DND-41 (cell line): Measurements from ENCODE around the gene KRT13.

Experiments
- ATAC-seq: fragments of 200-7000 bp; cut with Tn5 transposase; 3 replicates; pipeline ENCODE4 v1.9.1; 2021; ENCODE audit warnings: low read depth; ENCODE audit not compliant: insufficient read depth
- DNase-seq: peaks from one replicate; pipeline ENCODE4 v3.0.0-alpha.2; 2020
- H2AFZ ChIP-seq: 2 replicates; pipeline ENCODE4 v1.6.0; 2012; ENCODE audit warnings: low read depth, low read length
- H3K27ac ChIP-seq: 2 replicates; pipeline ENCODE4 v1.5.1; 2012; ENCODE audit warnings: low read length, inconsistent platforms
- H3K27me3 ChIP-seq: fragments of 200-600 bp; sonication (generic); 2 replicates; pipeline ENCODE4 v1.6.0; 2012; ENCODE audit warnings: low read length, mild to moderate bottlenecking, inconsistent platforms; ENCODE audit not compliant: insufficient read depth, poor library complexity
- H3K36me3 ChIP-seq: 2 replicates; pipeline ENCODE4 v1.5.1; 2012; ENCODE audit warnings: low read length, inconsistent platforms; ENCODE audit not compliant: insufficient read depth
- H3K4me1 ChIP-seq: 2 replicates; pipeline ENCODE4 v1.5.1; 2012; ENCODE audit warnings: mild to moderate bottlenecking, low read length; ENCODE audit not compliant: insufficient read depth
- H3K4me2 ChIP-seq: 2 replicates; pipeline ENCODE4 v1.6.0; 2012; ENCODE audit warnings: mild to moderate bottlenecking, moderate library complexity, low read length, inconsistent platforms; ENCODE audit not compliant: insufficient read depth
- H3K4me3 ChIP-seq, 2 experiments: fragments of 200-600 bp in 1 of 2; shearing (Covaris generic) in 1 of 2; 2 replicates each; pipeline ENCODE4 v1.5.1; 2012 to 2016; ENCODE audit warnings: inconsistent platforms in 2 of 2, low read length in 2 of 2, mild to moderate bottlenecking in 2 of 2, low read depth in 1 of 2, moderate library complexity in 1 of 2
- H3K79me2 ChIP-seq: 2 replicates; pipeline ENCODE4 v1.6.0; 2012; ENCODE audit warnings: low read length, inconsistent platforms; ENCODE audit not compliant: insufficient read depth
- H3K9ac ChIP-seq: 2 replicates; pipeline ENCODE4 v1.6.0; 2012; ENCODE audit warnings: low read depth, mild to moderate bottlenecking, inconsistent platforms, low read length, moderate library complexity
- H3K9me3 ChIP-seq: 2 replicates; pipeline ENCODE4 v1.5.1; 2012; ENCODE audit warnings: low read length, moderate library complexity, mild to moderate bottlenecking, inconsistent platforms; ENCODE audit not compliant: insufficient read depth, severe bottlenecking
- H4K20me1 ChIP-seq: 2 replicates; pipeline ENCODE4 v1.6.0; 2012; ENCODE audit warnings: low read length; ENCODE audit not compliant: insufficient read depth
- EZH2 ChIP-seq: IDR thresholded peaks from 3 replicates; pipeline ENCODE4 v1.6.1; 2012; ENCODE audit warnings: borderline replicate concordance, low read depth, mild to moderate bottlenecking, moderate library complexity, low read length, inconsistent platforms; ENCODE audit not compliant: severe bottlenecking
- TF ChIP-seq, protein P1 (sequence below): IDR thresholded peaks from 2 replicates; pipeline ENCODE4 v1.5.1; 2012; ENCODE audit warnings: borderline replicate concordance, low read length, moderate library complexity, mild to moderate bottlenecking; ENCODE audit not compliant: poor library complexity, severe bottlenecking; ENCODE audit errors: extremely low read depth

The KRT13 gene

DNA sequence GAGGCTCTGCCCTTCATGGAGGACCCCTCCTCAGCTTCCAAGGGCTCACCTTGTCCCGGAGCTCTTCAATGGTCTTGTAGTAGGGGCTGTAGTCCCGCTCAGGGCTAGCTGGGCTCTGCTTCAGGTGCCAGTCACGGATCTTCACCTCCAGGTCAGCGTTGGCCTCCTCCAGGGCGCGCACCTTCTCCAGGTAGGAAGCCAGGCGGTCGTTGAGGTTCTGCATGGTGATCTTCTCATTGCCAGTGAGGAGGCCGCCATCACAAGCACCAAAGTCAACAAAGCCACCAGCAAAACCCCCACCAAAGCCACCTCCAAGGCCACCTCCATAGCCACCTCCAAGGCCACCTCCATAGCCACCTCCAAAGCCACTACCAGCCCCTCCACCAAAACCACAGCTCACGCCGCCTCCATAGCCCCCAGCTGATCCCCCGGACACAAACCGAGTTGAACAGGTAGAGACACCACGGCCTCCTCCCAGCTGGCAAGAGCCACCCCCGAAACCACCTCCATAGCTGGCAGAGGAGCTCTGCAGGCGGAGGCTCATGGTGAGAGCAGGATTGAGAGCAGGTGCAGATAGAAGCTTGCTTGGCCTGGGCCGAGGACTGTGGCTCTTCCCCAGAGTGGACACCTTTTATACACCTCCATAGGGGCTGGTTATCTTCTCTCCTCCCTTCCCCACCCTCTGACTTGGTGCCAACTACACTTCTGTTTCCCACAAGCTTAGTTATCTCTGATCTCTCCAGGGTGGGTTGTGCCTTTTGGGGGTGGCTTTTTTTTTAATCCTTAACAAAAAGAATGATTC lies at the start of gene KRT13:
KRT13 (minus strand) TSS at position 606 of the 802 bp plus-strand sequence; CDS start at position 544, 62 bp downstream.
- no peaks in the 10 kb centered on the region for H4K20me1 ChIP-seq
- peaks cover 24% of the 10 kb centered on the region for H3K27me3 ChIP-seq
- no peak within 1 kb of the TSS for H3K4me3 ChIP-seq
- no peak within 1 kb of the TSS for H3K9ac ChIP-seq
- H3K36me3 ChIP-seq, result no peaks in the 10 kb centered on the region
- no peak within 1 kb of the TSS for H3K27ac ChIP-seq
- H3K9me3 ChIP-seq, result no peaks in the 10 kb centered on the region
- no peak within 1 kb of the TSS for H2AFZ ChIP-seq
- H3K4me2 ChIP-seq, result no peak within 1 kb of the TSS
- no peaks in the 10 kb centered on the region for H3K79me2 ChIP-seq
- no peaks in the 10 kb centered on the region for H3K4me1 ChIP-seq
- ATAC-seq (no peak), DNase-seq (no peak)
- TF ChIP-seq EZH2, result no peak

DNA sequence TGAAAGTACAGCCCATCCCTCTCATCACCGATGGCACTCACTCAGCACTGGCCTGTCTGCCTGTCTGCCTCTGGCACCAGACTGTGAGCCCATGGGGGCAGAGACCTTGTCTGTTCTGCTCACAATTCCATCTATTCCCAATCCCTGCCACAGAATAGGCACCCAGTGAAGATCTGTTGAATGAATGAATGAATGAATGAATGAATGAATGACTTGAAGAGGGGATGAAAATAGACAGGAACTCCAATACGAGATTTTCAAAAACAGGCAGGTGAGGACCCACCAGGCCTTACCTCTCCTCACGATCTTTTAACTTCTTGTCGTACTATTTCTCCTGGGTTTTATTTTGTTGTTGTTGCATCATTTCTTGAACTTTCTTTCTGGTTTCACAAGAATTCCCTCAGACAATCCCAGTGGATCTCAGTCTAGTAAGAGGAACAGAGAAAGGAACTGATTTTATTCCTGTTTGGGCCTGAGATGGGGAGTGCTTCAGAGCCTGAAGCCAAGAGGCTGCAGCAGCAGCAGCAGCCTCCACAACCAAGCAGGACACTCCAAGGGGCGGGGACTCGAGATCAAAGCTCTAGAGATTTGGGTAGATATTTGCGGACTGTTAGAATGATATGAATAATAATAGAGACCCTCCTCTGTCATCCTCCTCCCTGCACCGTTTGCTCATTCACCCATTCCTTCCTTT lies 48.7 kb upstream of the KRT13 start:
- Histone ChIP-seq H3K79me2 (no peaks in the 10 kb centered on the region), H3K4me3 (no peak overlapping the region), H4K20me1 (no peaks in the 10 kb centered on the region; the same call in 1 of the 2 replicates), H3K9me3 (no peaks in the 10 kb centered on the region), H3K4me1 (peaks cover under 1% of the 10 kb centered on the region; the same call in 1 of the 2 replicates), H3K9ac (no peak overlapping the region), H3K4me2 (no peak overlapping the region), H3K27me3 (peaks cover 11% of the 10 kb centered on the region), H3K27ac (no peak overlapping the region), H2AFZ (no peak overlapping the region), H3K36me3 (no peaks in the 10 kb centered on the region)
- no peak for DNase-seq
- no peak for ATAC-seq
- TF ChIP-seq, protein P1, sequence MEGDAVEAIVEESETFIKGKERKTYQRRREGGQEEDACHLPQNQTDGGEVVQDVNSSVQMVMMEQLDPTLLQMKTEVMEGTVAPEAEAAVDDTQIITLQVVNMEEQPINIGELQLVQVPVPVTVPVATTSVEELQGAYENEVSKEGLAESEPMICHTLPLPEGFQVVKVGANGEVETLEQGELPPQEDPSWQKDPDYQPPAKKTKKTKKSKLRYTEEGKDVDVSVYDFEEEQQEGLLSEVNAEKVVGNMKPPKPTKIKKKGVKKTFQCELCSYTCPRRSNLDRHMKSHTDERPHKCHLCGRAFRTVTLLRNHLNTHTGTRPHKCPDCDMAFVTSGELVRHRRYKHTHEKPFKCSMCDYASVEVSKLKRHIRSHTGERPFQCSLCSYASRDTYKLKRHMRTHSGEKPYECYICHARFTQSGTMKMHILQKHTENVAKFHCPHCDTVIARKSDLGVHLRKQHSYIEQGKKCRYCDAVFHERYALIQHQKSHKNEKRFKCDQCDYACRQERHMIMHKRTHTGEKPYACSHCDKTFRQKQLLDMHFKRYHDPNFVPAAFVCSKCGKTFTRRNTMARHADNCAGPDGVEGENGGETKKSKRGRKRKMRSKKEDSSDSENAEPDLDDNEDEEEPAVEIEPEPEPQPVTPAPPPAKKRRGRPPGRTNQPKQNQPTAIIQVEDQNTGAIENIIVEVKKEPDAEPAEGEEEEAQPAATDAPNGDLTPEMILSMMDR, result no peak
- TF ChIP-seq EZH2, result no peak

DNA sequence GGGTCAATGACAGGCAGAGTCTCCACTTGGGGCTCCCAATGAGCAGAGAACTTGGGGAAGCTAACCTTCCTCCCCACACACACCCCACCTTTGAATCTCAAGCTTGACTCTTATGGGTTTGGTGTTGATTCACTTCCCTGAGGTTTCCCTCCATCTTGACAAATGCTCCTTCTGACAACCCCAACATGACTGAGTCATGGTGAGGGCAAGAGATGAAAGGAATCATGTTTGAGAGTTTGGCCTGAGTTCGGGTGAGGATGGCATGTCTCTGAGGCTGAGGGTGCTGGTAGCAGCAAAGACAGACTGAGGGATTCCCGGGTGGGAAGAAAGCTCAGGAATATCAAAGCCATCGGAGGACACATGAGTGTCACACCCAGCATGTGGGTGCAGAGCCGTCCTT lies 47.8 kb upstream of the KRT13 start:
- Histone ChIP-seq H3K27ac (no peak overlapping the region), H3K9me3 (no peaks in the 10 kb centered on the region), H3K36me3 (no peaks in the 10 kb centered on the region), H4K20me1 (no peaks in the 10 kb centered on the region; the same call in 1 of the 2 replicates), H3K4me3 (no peak overlapping the region), H3K27me3 (peaks cover 11% of the 10 kb centered on the region), H3K9ac (no peak overlapping the region), H3K79me2 (no peaks in the 10 kb centered on the region), H2AFZ (no peak overlapping the region), H3K4me1 (peaks cover 3% of the 10 kb centered on the region; the same call in 1 of the 2 replicates), H3K4me2 (no peak overlapping the region)
- TF ChIP-seq, protein P1, result no peak
- TF ChIP-seq EZH2, result no peak
- no peak for DNase-seq
- ATAC-seq, result no peak

DNA sequence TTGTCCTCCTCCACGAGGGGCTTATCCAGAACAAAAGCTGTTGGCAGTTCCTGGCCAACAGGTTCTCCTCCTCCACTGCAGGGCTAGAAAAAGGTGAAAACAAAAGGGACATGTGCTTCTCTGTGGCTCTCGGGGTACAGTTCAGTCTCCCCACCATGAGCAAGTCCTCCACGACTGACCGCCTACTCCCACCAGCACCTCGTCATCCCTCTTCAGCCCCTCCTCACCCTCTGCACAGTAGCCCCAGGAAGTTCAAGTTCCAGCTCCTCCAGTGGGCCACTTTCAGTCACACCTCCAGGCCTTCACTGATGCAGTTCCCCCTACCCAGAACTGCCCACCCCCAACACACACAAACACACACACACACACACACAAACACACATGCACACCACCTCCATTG lies 47.0 kb upstream of the KRT13 start:
- TF ChIP-seq, protein P1, result no peak
- TF ChIP-seq EZH2, result no peak
- Histone ChIP-seq H3K79me2 (no peaks in the 10 kb centered on the region), H4K20me1 (no peaks in the 10 kb centered on the region; the same call in 1 of the 2 replicates), H3K4me3 (no peak overlapping the region), H3K27ac (no peak overlapping the region), H2AFZ (no peak overlapping the region), H3K4me1 (peaks cover 3% of the 10 kb centered on the region; the same call in 1 of the 2 replicates), H3K27me3 (peaks cover 11% of the 10 kb centered on the region), H3K9me3 (no peaks in the 10 kb centered on the region), H3K36me3 (no peaks in the 10 kb centered on the region), H3K4me2 (no peak overlapping the region), H3K9ac (no peak overlapping the region)
- ATAC-seq (no peak), DNase-seq (no peak)
